Gastroesophageal sphincter (tissue), 4 donors: ENCODE results near the gene PUS7. TPM values are rescaled to one million over a fixed set of nuclear protein-coding genes. Genes with fewer than 3 reads are reported as not detected.

Experiments
- ATAC-seq: fragments of 150-250 bp; one replicate; pipeline ENCODE4 v1.9.1; 2016; ENCODE audit warnings: mild to moderate bottlenecking, moderate library complexity
- H3K27ac ChIP-seq, 4 donors: fragments of 200-600 bp; sonication (generic) in 3 of 4; 1 replicate in 3 of 4; 2 replicates in 1 of 4; pipeline ENCODE4 v1.5.1; 2016 to 2019
- H3K27me3 ChIP-seq: fragments of 200-600 bp; sonication (generic); one replicate; pipeline ENCODE4 v1.5.1; 2019
- H3K36me3 ChIP-seq, 2 donors: fragments of 200-600 bp; sonication (generic); one replicate each; pipeline ENCODE4 v1.5.1; 2019; ENCODE audit warnings: control low read depth in 1 of 2
- H3K4me1 ChIP-seq, 3 donors: fragments of 200-600 bp; sonication (generic); 1 replicate in 2 of 3; 2 replicates in 1 of 3; pipeline ENCODE4 v1.5.1; 2016 to 2019; ENCODE audit warnings: control low read depth in 2 of 3
- H3K4me3 ChIP-seq, 2 donors: fragments of 200-600 bp; sonication (generic); one replicate each; pipeline ENCODE4 v1.5.1; 2019; ENCODE audit warnings: mild to moderate bottlenecking in 1 of 2, moderate library complexity in 1 of 2
- H3K9me3 ChIP-seq, 3 donors: fragments of 200-600 bp; sonication (generic); one replicate each; pipeline ENCODE4 v1.5.1; 2017 to 2019; ENCODE audit warnings: control low read depth in 2 of 3
- CTCF ChIP-seq, 4 experiments: fragments of 200-600 bp in 2 of 4; fragments of 450-650 bp in 2 of 4; sonication (generic) in 1 of 4; IDR thresholded peaks; one replicate each; pipeline ENCODE4 v1.5.1; 2017 to 2019; ENCODE audit warnings: antibody characterized with exemption in 4 of 4, mild to moderate bottlenecking in 2 of 4, moderate library complexity in 2 of 4
- EP300 ChIP-seq: sonication (generic); formaldehyde crosslinking; IDR thresholded peaks from one replicate; pipeline ENCODE4 v1.6.1; 2017; ENCODE audit warnings: antibody characterized with exemption, mild to moderate bottlenecking
- POLR2A ChIP-seq, 2 donors: fragments of 450-650 bp; IDR thresholded peaks; one replicate each; pipeline ENCODE4 v1.6.1; 2017; ENCODE audit warnings: antibody characterized with exemption in 2 of 2, mild to moderate bottlenecking in 2 of 2, moderate library complexity in 1 of 2
- POLR2AphosphoS5 ChIP-seq: sonication (generic); formaldehyde crosslinking; IDR thresholded peaks from one replicate; pipeline ENCODE4 v1.6.1; 2017; ENCODE audit warnings: antibody characterized with exemption
- WGBS, 2 donors: methylation state at CpG; one replicate each; pipeline ENCODE4 v1.1.5; 2018; ENCODE audit warnings: low coverage in 1 of 2; 5-methylcytosine and 5-hydroxymethylcytosine counted together
- total RNA-seq, 4 donors: library from RNA; depleted of rRNA; stranded (reverse); fragments of >200 nt; gene quantifications; one replicate each; pipeline ENCODE4 v1.1.0, GENCODE V29; 2016

PUS7 gene
- total RNA-seq: 10 to 100 TPM; 11.9 to 15.1 (median 13.2) TPM

- 0% methylated on average over 6 to 10 of the region's 96 CpGs for WGBS, 2 donors
- peak; percentile 97 for ATAC-seq
- peaks cover 0 to 19% (median 0%) of the 10 kb centered on the region in 3 donors for H3K4me1 ChIP-seq
- H3K4me3 ChIP-seq: peak within 1 kb of the TSS; percentile 61
- H3K27ac ChIP-seq: peak within 1 kb of the TSS; percentile 73 to 96 (median 91)
- peaks cover 0 to 3% of the 10 kb centered on the region in 2 donors for H3K36me3 ChIP-seq
- H3K27me3 ChIP-seq: no peaks in the 10 kb centered on the region
- TF ChIP-seq EP300 (no peak), POLR2A (IDR thresholded peaks at IDR 0.05) (peak; percentile 83 to 87), CTCF (IDR thresholded peaks at IDR 0.05) (peak in 2 of 4 experiments; percentile 11 to 37), POLR2AphosphoS5 (peak; percentile 74)
- no peaks in the 10 kb centered on the region for H3K9me3 ChIP-seq
Measured at GRCh38 chr7:105521717-105522463, at the start of gene PUS7. PUS7 (minus strand) TSS chr7:105522271; CDS start chr7:105508512, 13,759 bp downstream.

- Histone ChIP-seq H3K4me3 (no peak overlapping the region), H3K27ac (no peak overlapping the region), H3K9me3 (no peaks in the 10 kb centered on the region), H3K36me3 (peaks cover 0 to 68% of the 10 kb centered on the region in 2 donors), H3K27me3 (no peaks in the 10 kb centered on the region), H3K4me1 (no peaks in the 10 kb centered on the region)
- WGBS, 2 donors: 94 to 97% methylated on average over 3 of the region's 3 CpGs
- ATAC-seq: no peak
- TF ChIP-seq EP300 (no peak), POLR2A (IDR thresholded peaks at IDR 0.05) (no peak), CTCF (IDR thresholded peaks at IDR 0.05) (no peak)
Measured at GRCh38 chr7:105567821-105568220, 45.8 kb upstream of the PUS7 start.

GRCh38 chr7:105567024-105567423 lies 45.0 kb upstream of the PUS7 start:
- no peak overlapping the region for H3K4me3 ChIP-seq
- ATAC-seq: no peak
- H3K27me3 ChIP-seq: no peaks in the 10 kb centered on the region
- H3K27ac ChIP-seq: no peak overlapping the region
- TF ChIP-seq CTCF (IDR thresholded peaks at IDR 0.05) (no peak), POLR2AphosphoS5 (no peak), EP300 (no peak), POLR2A (IDR thresholded peaks at IDR 0.05) (no peak)
- no peaks in the 10 kb centered on the region for H3K9me3 ChIP-seq
- WGBS, 2 donors: 65 to 80% methylated on average over 2 of the region's 2 CpGs
- no peaks in the 10 kb centered on the region for H3K4me1 ChIP-seq
- peaks cover 0 to 76% of the 10 kb centered on the region in 2 donors for H3K36me3 ChIP-seq

GRCh38 chr7:105565190-105565589 lies 43.1 kb upstream of the PUS7 start:
- Histone ChIP-seq H3K4me1 (no peaks in the 10 kb centered on the region), H3K36me3 (peaks cover 0 to 94% of the 10 kb centered on the region in 2 donors), H3K4me3 (no peak overlapping the region), H3K9me3 (no peaks in the 10 kb centered on the region), H3K27me3 (no peaks in the 10 kb centered on the region), H3K27ac (no peak overlapping the region)
- no peak for ATAC-seq
- WGBS, 2 donors: 91 to 96% methylated on average over 4 of the region's 4 CpGs
- TF ChIP-seq CTCF (IDR thresholded peaks at IDR 0.05) (no peak), POLR2AphosphoS5 (no peak), EP300 (no peak), POLR2A (IDR thresholded peaks at IDR 0.05) (no peak)

GRCh38 chr7:105559926-105560325 lies 37.9 kb upstream of the PUS7 start:
- no peak for TF ChIP-seq POLR2AphosphoS5
- ATAC-seq: no peak
- Histone ChIP-seq H3K27me3 (no peaks in the 10 kb centered on the region), H3K36me3 (peaks cover 0 to 95% of the 10 kb centered on the region in 2 donors), H3K9me3 (no peaks in the 10 kb centered on the region), H3K4me1 (no peaks in the 10 kb centered on the region), H3K4me3 (no peak overlapping the region), H3K27ac (no peak overlapping the region)
- WGBS, 2 donors: 100% methylated on average over 1 of the region's 1 CpG; no CpG with 5 or more reads in 1 of the 2 donors
